ENCODE data around the gene PAQR6.

- TF ChIP-seq CTCF (IDR thresholded peaks at IDR 0.05) (no peak), POLR2A (IDR thresholded peaks at IDR 0.05) (no peak), EP300 (IDR thresholded peaks at IDR 0.05) (no peak), POLR2AphosphoS5 (IDR thresholded peaks at IDR 0.05) (no peak)
Observed at GRCh38 chr1:156257711-156258110, 9.9 kb upstream of the PAQR6 start.

All from upper lobe of left lung (tissue), 4 donors.